Uterine smooth muscle cell (primary cell): ENCODE measurements around the gene TDO2. TPM values are rescaled to one million over a fixed set of nuclear protein-coding genes. Genes with fewer than 3 reads are reported as not detected.

Experiments used
- total RNA-seq: library from RNA; depleted of rRNA; stranded (reverse); fragments of >200 nt; gene quantifications from 2 replicates; pipeline ENCODE4 v1.2.3, GENCODE V29; 2014

Gene TDO2
- total RNA-seq = 0.11 TPM in 1 of 2 replicates, not detected in the other

DNA sequence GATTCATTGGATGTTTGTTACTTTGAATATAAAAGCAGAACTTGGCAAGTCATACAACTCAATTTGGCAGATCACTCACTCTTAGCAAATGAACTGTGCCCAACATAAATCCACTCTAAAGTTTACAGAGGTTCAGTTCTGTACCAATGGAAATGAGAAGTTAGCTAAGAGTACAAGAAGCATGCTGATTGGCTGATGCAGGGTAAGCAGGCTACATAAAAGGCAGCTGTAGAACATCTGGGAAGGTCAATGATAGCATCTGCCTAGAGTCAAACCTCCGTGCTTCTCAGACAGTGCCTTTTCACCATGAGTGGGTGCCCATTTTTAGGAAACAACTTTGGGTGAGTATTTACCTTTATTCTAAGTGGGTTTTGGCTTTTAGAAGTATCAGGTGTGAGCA, at the start of gene TDO2:
TSS of gene TDO2 (plus strand) at position 244 of the 400 bp plus-strand sequence. CDS start at position 307, 63 bp downstream.

DNA sequence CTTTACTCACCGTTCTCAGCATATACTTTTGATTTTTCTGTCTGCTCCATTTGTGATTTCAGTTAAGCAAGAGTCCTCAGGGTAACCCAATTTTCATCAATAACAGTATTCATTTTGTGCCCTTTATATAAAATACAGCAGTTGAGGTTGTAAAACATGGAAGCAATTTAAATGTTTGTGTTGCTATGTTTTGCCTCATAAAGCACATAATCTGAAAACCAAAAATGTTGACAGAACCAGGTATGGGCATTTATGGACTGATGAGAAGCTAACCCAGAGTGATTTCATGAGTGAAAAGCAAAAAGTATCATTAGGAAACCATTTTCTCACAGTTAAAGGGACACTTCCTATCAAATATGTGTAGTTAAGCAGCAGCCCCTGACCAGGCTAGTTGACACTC, 37.3 kb upstream of the TDO2 start, which contains the start of gene ASIC5:
TSS of gene ASIC5 (minus strand) at position 101 of the 400 bp plus-strand sequence. CDS start at position 50, 51 bp downstream.

DNA sequence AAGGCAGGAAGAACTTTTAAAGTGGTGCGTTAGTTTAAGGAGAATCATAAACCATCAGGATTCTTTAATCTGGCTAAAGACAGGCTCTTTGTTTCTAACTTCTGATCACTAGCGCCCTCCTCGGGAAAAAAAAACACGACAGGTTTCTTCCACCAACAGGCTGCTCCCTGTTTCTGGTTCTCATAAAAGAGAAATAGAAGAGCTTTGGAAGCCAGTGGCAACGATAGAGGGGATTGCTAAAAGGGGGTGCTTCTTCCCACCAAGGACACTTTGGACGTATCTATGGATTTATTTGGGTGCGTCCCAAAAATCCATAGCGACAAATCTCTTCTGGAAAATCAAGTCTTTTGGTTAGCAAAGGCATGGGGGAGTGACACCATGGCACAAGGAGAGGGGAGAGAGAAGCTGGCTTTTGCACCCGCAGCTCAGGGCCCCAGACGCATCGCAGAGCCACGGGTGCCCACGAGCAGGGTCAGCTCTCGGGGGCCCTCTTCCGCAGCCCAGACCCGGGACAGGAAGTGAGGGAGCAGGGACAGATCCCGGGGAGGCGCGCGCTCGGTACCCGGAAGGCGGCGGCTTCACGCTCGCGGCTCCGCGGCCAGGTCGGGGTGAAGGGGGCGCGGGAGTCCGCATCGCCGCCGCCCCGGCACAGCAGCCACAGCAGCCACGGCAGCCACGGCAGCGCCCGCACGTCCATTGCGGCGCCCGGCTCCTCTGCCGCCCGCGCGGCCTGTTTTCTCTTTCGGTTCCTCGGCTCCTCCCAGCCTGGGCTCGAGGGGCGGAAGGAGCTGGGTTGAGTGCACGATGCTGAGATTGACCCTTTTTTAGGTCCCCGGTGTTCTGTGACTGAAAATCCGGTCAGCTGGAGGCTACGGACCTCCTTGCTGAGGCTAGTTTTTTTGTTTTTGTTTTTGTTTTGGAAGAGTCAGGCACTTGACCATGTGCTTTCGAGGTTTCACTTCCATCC, 49.9 kb downstream of the TDO2 start, which contains the start of gene CTSO:
TSS of gene CTSO (minus strand) at position 716 of the 967 bp plus-strand sequence. CDS start at position 697, 19 bp downstream.

Other genes with a start within 250 kb of the TDO2 start
- 0.11 and 0.25 TPM in 2 replicates for gene GUCY1A1, start 236.8 kb upstream of the TDO2 start, total RNA-seq
- gene GUCY1B1, start 144.7 kb upstream of the TDO2 start, total RNA-seq = 4.1 and 4.4 TPM in 2 replicates
- not detected in 2 replicates for gene ASIC5, start 37.4 kb upstream of the TDO2 start, total RNA-seq
- 10.8 and 11.6 TPM in 2 replicates for gene CTSO, start 50.2 kb downstream of the TDO2 start, total RNA-seq